ENCODE measurements around the gene LIG1. TPM values are rescaled to one million over a fixed set of nuclear protein-coding genes. Genes with fewer than 3 reads are reported as not detected.

LIG1 gene
- total and polyA plus RNA-seq, 2 of the 13 experiments (the other 11 are each of a cell fraction or from before 2014, with no cell fraction given), result 20.1 to 64.4 TPM

- intact Hi-C loops (cut with micrococcal nuclease; ENCODE audit: unreplicated experiment), result no loop called here
- DNase-seq (ENCODE audit: low spot score) (peak; percentile 39), FAIRE-seq (no peak), ATAC-seq (no peak)
- 0 out of 2 replicates have a peak, but pooled peaks have one; percentile 56 for TF ChIP-seq SOX13 (IDR thresholded peaks at IDR 0.05)
- peak in 1 of 2 experiments; percentile 79; a peak in 2 of 4 replicates for TF ChIP-seq SOX13 (CRISPR knock-in tag; conservative IDR thresholded peaks at IDR 0.05 in 1 of 2, IDR thresholded peaks at IDR 0.05 in 1 of 2)
- TF ChIP-seq SOX5 (CRISPR knock-in tag; IDR thresholded peaks at IDR 0.05; ENCODE audit: borderline replicate concordance), result peak; percentile 67; the same call in 1 of the 2 replicates
- no peak for TF ChIP-seq ZNF615 (CRISPR knock-in tag; IDR thresholded peaks at IDR 0.05; ENCODE audit: borderline replicate concordance)
- H4K20me1 ChIP-seq (ENCODE audit: insufficient read depth, low read length), result no peaks in the 10 kb centered on the region
- ChIA-PET CTCF (ENCODE audit: low intra/inter-chr PET ratio, low total read pairs) (no interaction called here), POLR2A (interaction anchor here (0.9 kb wide), 1 partner anchor 14 kb away, joined by 4 read pairs; the partner anchor contains the start of gene PLA2G4C)
- no peaks in the 10 kb centered on the region for H3K4me1 ChIP-seq (ENCODE audit: insufficient read depth, low read length)
- no peak overlapping the region for H3K4me2 ChIP-seq (ENCODE audit: low read depth, low read length)
- no peaks in the 10 kb centered on the region for H3K9me3 ChIP-seq (ENCODE audit: low read length)
- no peak overlapping the region for H3K27ac ChIP-seq (ENCODE audit: extremely low read length, insufficient read depth, low read length)
- no peak overlapping the region for H3K9ac ChIP-seq (ENCODE audit: insufficient read depth, low read depth, low read length)
- H2AFZ ChIP-seq (ENCODE audit: low read length), result no peak overlapping the region
- H3K79me2 ChIP-seq (ENCODE audit: insufficient read depth, low read length), result no peaks in the 10 kb centered on the region
- H3K27me3 ChIP-seq (ENCODE audit: control insufficient read depth in 1 of 2, insufficient read depth in 2 of 2, low read length in 2 of 2), result no peaks in the 10 kb centered on the region; a peak in 1 of 5 replicates
- H3K36me3 ChIP-seq (replicated peaks in 1 of 2; ENCODE audit: control insufficient read depth in 1 of 2, insufficient read depth in 2 of 2, low read length in 2 of 2), result peaks cover 16 to 58% of the 10 kb centered on the region in 2 experiments
- 91% methylated on average over 12 of the region's 12 CpGs for WGBS (ENCODE audit: low lambda C conversion rate)
- in situ Hi-C loops (cut with HindIII; ENCODE audit: extremely low pct_ligation_motif_present, low pct_unique_long_range_greater_than_20kb), result no loop called here
- BruUV-seq (replicated peaks), result no TSS peak
- H3K4me3 ChIP-seq (replicated peaks in 1 of 3; ENCODE audit: insufficient read depth in 1 of 3, low read depth in 2 of 3, low read length in 3 of 3), result no peak overlapping the region
Measured at GRCh38 chr19:48123907-48124651, 46.1 kb downstream of the LIG1 start.

- Histone ChIP-seq H3K9ac (ENCODE audit: insufficient read depth, low read depth, low read length) (no peak overlapping the region), H4K20me1 (ENCODE audit: insufficient read depth, low read length) (no peaks in the 10 kb centered on the region), H3K4me3 (replicated peaks in 1 of 3; ENCODE audit: insufficient read depth in 1 of 3, low read depth in 2 of 3, low read length in 3 of 3) (no peak overlapping the region), H3K36me3 (replicated peaks in 1 of 2; ENCODE audit: control insufficient read depth in 1 of 2, insufficient read depth in 2 of 2, low read length in 2 of 2) (peaks cover 12 to 59% of the 10 kb centered on the region in 2 experiments), H3K27ac (ENCODE audit: extremely low read length, insufficient read depth, low read length) (no peak overlapping the region), H2AFZ (ENCODE audit: low read length) (no peak overlapping the region), H3K4me1 (ENCODE audit: insufficient read depth, low read length) (no peaks in the 10 kb centered on the region), H3K4me2 (ENCODE audit: low read depth, low read length) (no peak overlapping the region), H3K27me3 (ENCODE audit: control insufficient read depth in 1 of 2, insufficient read depth in 2 of 2, low read length in 2 of 2) (no peaks in the 10 kb centered on the region; a peak in 1 of 5 replicates), H3K9me3 (ENCODE audit: low read length) (no peaks in the 10 kb centered on the region), H3K79me2 (ENCODE audit: insufficient read depth, low read length) (no peaks in the 10 kb centered on the region)
- CTCF ChIA-PET (ENCODE audit: low intra/inter-chr PET ratio, low total read pairs), result no interaction called here
- DNase-seq (ENCODE audit: low spot score) (no peak), ATAC-seq (no peak), FAIRE-seq (no peak)
- TF ChIP-seq ASH2L (IDR thresholded peaks at IDR 0.05; ENCODE audit: insufficient read length, low read depth, low read length) (no peak), MXD4 (CRISPR knock-in tag; IDR thresholded peaks at IDR 0.05) (no peak), ZKSCAN8 (CRISPR knock-in tag; IDR thresholded peaks at IDR 0.05; ENCODE audit: borderline replicate concordance) (no peak), NBN (conservative IDR thresholded peaks at IDR 0.05) (no peak), ZNF841 (CRISPR knock-in tag; IDR thresholded peaks at IDR 0.05; ENCODE audit: borderline replicate concordance) (no peak), HINFP (CRISPR knock-in tag; IDR thresholded peaks at IDR 0.05; ENCODE audit: low read depth) (no peak), NFE2L2 (IDR thresholded peaks at IDR 0.05; ENCODE audit: low read length) (no peak), ZSCAN22 (CRISPR knock-in tag; IDR thresholded peaks at IDR 0.05) (no peak)
- WGBS (ENCODE audit: low lambda C conversion rate), result 99% methylated on average over 12 of the region's 14 CpGs
- no TSS peak for BruUV-seq (replicated peaks)
- POLR2A ChIA-PET, result no interaction called here
- in situ Hi-C loops (cut with HindIII; ENCODE audit: extremely low pct_ligation_motif_present, low pct_unique_long_range_greater_than_20kb), result no loop called here
- intact Hi-C loops (cut with micrococcal nuclease; ENCODE audit: unreplicated experiment), result no loop called here
Measured at GRCh38 chr19:48122421-48122820, 47.7 kb downstream of the LIG1 start.
